Measurements from ENCODE around the gene UGGT1. TPM values are rescaled to one million over a fixed set of nuclear protein-coding genes. Genes with fewer than 3 reads are reported as not detected.

Gene UGGT1
- polyA plus RNA-seq (2012; rRNA removed), result 20.0 and 25.7 TPM in 2 replicates
- 24.5 and 24.9 TPM in 2 replicates for polyA plus RNA-seq (2012; cell fraction: cytosol; rRNA removed)
- 13.0 and 21.8 TPM in 2 replicates for polyA plus RNA-seq (2012; cell fraction: nucleus; rRNA removed)

GRCh38 chr2:128090945-128091725 is at the start of gene UGGT1:
TSS of gene UGGT1 (plus strand) at chr2:128091200. CDS start at chr2:128091358, 158 bp downstream.
- Histone ChIP-seq H3K4me1 (ENCODE audit: control insufficient read depth in 1 of 2, insufficient read depth in 2 of 2, low read depth in 1 of 2, low read length in 1 of 2) (peaks cover 0 to 13% of the 10 kb centered on the region in 2 experiments; a peak in 3 of 4 replicates), H3K9me2 (no peaks in the 10 kb centered on the region), H3F3A (replicated peaks; ENCODE audit: insufficient read depth) (peaks cover 6% of the 10 kb centered on the region), H3K9ac (peak within 1 kb of the TSS; percentile 76), H3K79me2 (ENCODE audit: insufficient read depth) (peaks cover 51% of the 10 kb centered on the region), H3K9me3 (no peaks in the 10 kb centered on the region), H4K20me1 (ENCODE audit: insufficient read depth) (no peaks in the 10 kb centered on the region), H3K27me3 (ENCODE audit: insufficient read depth) (no peaks in the 10 kb centered on the region), H3K36me3 (replicated peaks in 1 of 2; ENCODE audit: control insufficient read depth in 1 of 2, insufficient read depth in 2 of 2, low read length in 1 of 2) (peaks cover 0 to 5% of the 10 kb centered on the region in 2 experiments), H3K27ac (ENCODE audit: low read depth in 2 of 2, low read length in 1 of 2) (peak within 1 kb of the TSS; percentile 78 to 84), H2AFZ (ENCODE audit: low read depth) (peak within 1 kb of the TSS; percentile 96), H3K4me3 (ENCODE audit: low read depth in 2 of 2, low read length in 1 of 2) (peak within 1 kb of the TSS; percentile 90 to 97), H3K4me2 (peak within 1 kb of the TSS; percentile 86)
- WGBS (ENCODE audit: low lambda C conversion rate), result 2% methylated on average over 19 of the region's 59 CpGs
- CTCF ChIA-PET, result interaction anchor here (0.8 to 2.3 kb wide), 5 partner anchors 10 to 28 kb away, joined by 3 to 20 read pairs (median 3); no protein-coding TSS in a partner anchor
- POLR2A ChIA-PET, result interaction anchor here (0.6 to 1.7 kb wide), 7 partner anchors 8 to 63 kb away, joined by 3 to 5 read pairs (median 4); partner anchors contain the start of gene SAP130
- DNase-seq, result peak; percentile 96
- no peak for TF ChIP-seq FOXM1 (IDR thresholded peaks at IDR 0.05; ENCODE audit: low read depth)
- TF ChIP-seq TEAD4 (IDR thresholded peaks at IDR 0.05; ENCODE audit: borderline replicate concordance, insufficient read depth), result no peak
- TF ChIP-seq REST (IDR thresholded peaks at IDR 0.05; ENCODE audit: low read depth, low read length), result no peak; the same call in 1 of the 2 replicates
- 0 out of 2 replicates have a peak, but pooled peaks have one; percentile 35 for TF ChIP-seq YY1 (IDR thresholded peaks at IDR 0.05; ENCODE audit: low read depth)
- no peak for TF ChIP-seq FOSL2 (IDR thresholded peaks at IDR 0.05; ENCODE audit: borderline replicate concordance, low read depth)
- TF ChIP-seq POLR2AphosphoS5 (IDR thresholded peaks at IDR 0.05; ENCODE audit: low read depth, low read length), result peak; percentile 98
- TF ChIP-seq USF2 (IDR thresholded peaks at IDR 0.05; ENCODE audit: borderline replicate concordance, low read depth, low read length), result no peak
- no peak; the same call in 1 of the 2 replicates for TF ChIP-seq JUND (IDR thresholded peaks at IDR 0.05)
- no peak for TF ChIP-seq GATA2 (CRISPR knock-in tag; IDR thresholded peaks at IDR 0.05)
- peak; percentile 90; the same call in 1 of the 2 replicates for TF ChIP-seq SIN3A (IDR thresholded peaks at IDR 0.05; ENCODE audit: borderline replicate concordance, low read depth, low read length)
- TF ChIP-seq MXI1 (IDR thresholded peaks at IDR 0.05; ENCODE audit: low read depth, low read length), result peak; percentile 97
- TF ChIP-seq CTCF (IDR thresholded peaks at IDR 0.05), result no peak
- peak; percentile 48; the same call in 1 of the 2 replicates for TF ChIP-seq RFX5 (IDR thresholded peaks at IDR 0.05; ENCODE audit: low read length)
- no peak for TF ChIP-seq RAD21 (IDR thresholded peaks at IDR 0.05; ENCODE audit: low read length)
- TF ChIP-seq USF1 (IDR thresholded peaks at IDR 0.05; ENCODE audit: borderline replicate concordance, low read depth), result no peak
- peak; percentile 49; the same call in 1 of the 2 replicates for TF ChIP-seq RCOR1 (IDR thresholded peaks at IDR 0.05; ENCODE audit: low read length)
- TF ChIP-seq CHD2 (IDR thresholded peaks at IDR 0.05; ENCODE audit: low read length, partially characterized antibody), result peak; percentile 84
- TF ChIP-seq ZBTB33 (IDR thresholded peaks at IDR 0.05; ENCODE audit: borderline replicate concordance, low read depth), result no peak
- peak; percentile 90 for TF ChIP-seq TAF1 (IDR thresholded peaks at IDR 0.05; ENCODE audit: borderline replicate concordance, low read depth, low read length)
- TF ChIP-seq RXRA (IDR thresholded peaks at IDR 0.05; ENCODE audit: borderline replicate concordance, low read depth), result no peak
